IMR-90 (cell line): ENCODE data around the gene FOXC2. TPM values are rescaled to one million over a fixed set of nuclear protein-coding genes. Genes with fewer than 3 reads are reported as not detected.
A peak's percentile ranks its signal among the peaks of the same experiment; 100 is the strongest.

ENCODE experiments used
- ATAC-seq: fragments of 200-7000 bp; cut with Tn5 transposase; 2 replicates; pipeline ENCODE4 v1.9.1; 2020; ENCODE audit warnings: low read depth, mild to moderate bottlenecking, moderate library complexity
- BruUV-seq: library from RNA; stranded (reverse); fragments of 400-500 nt; replicated peaks from 2 replicates; lab custom pipeline; 2021; lab: Mats Ljungman, UMichigan
- CTCF ChIA-PET: fragments of 300-600 bp; formaldehyde crosslinking; extraction: SDS; loops from one replicate; lab custom pipeline; 2021; ENCODE audit warnings: antibody characterized with exemption; lab: Yijun Ruan, JAX
- POLR2A ChIA-PET: fragments of 300-600 bp; sonication (Branson Sonifier 250); formaldehyde crosslinking; loops from one replicate; lab custom pipeline; 2022; ENCODE audit warnings: antibody characterized with exemption; ENCODE audit not compliant: unreplicated experiment; lab: Charles Lee
- DNase-seq: peaks from one replicate; pipeline ENCODE4 v3.0.0; 2013
- H2AFZ ChIP-seq: replicated peaks from 2 replicates; pipeline ENCODE3; 2013; ENCODE audit warnings: low read length, mild to moderate bottlenecking; ENCODE audit not compliant: poor library complexity
- H2AK5ac ChIP-seq: 2 replicates; pipeline ENCODE4 v1.6.1; 2013; ENCODE audit warnings: low read depth, low read length, inconsistent platforms
- H2AK9ac ChIP-seq: replicated peaks from 2 replicates; pipeline ENCODE3; 2013; ENCODE audit warnings: mild to moderate bottlenecking, low read depth, low read length, moderate library complexity; ENCODE audit not compliant: poor library complexity
- H2BK120ac ChIP-seq: 2 replicates; pipeline ENCODE4 v1.6.1; 2013; ENCODE audit warnings: low read depth, low read length, inconsistent platforms
- H2BK15ac ChIP-seq: 3 replicates; pipeline ENCODE4 v1.6.1; 2013; ENCODE audit warnings: low read depth, low read length, inconsistent platforms
- H2BK20ac ChIP-seq: 2 replicates; pipeline ENCODE4 v1.6.1; 2013; ENCODE audit warnings: low read depth, mild to moderate bottlenecking, inconsistent platforms, low read length, moderate library complexity
- H2BK5ac ChIP-seq: 2 replicates; pipeline ENCODE4 v1.6.1; 2013; ENCODE audit warnings: mild to moderate bottlenecking, low read depth, low read length, inconsistent platforms; ENCODE audit not compliant: poor library complexity, severe bottlenecking
- H3K14ac ChIP-seq: replicated peaks from 2 replicates; pipeline ENCODE4 v1.6.1; 2013; ENCODE audit warnings: low read depth, low read length, inconsistent platforms
- H3K18ac ChIP-seq: 2 replicates; pipeline ENCODE4 v1.6.1; 2013; ENCODE audit warnings: low read depth, low read length, control low read depth
- H3K23ac ChIP-seq: 2 replicates; pipeline ENCODE4 v1.6.1; 2013; ENCODE audit warnings: low read depth, low read length, inconsistent platforms
- H3K27ac ChIP-seq: 2 replicates; pipeline ENCODE4 v1.5.1; 2013; ENCODE audit warnings: mild to moderate bottlenecking, control low read depth, low read length; ENCODE audit not compliant: insufficient read depth
- H3K27me3 ChIP-seq: 2 replicates; pipeline ENCODE4 v1.6.1; 2013; ENCODE audit warnings: low read length; ENCODE audit not compliant: control insufficient read depth, insufficient read depth
- H3K36me3 ChIP-seq: 2 replicates; pipeline ENCODE4 v1.6.1; 2013; ENCODE audit warnings: low read length, mixed read lengths; ENCODE audit not compliant: control insufficient read depth, insufficient read depth
- H3K4ac ChIP-seq: 2 replicates; pipeline ENCODE4 v1.6.1; 2013; ENCODE audit warnings: low read depth, low read length, inconsistent platforms
- H3K4me1 ChIP-seq: 2 replicates; pipeline ENCODE4 v1.6.1; 2013; ENCODE audit warnings: low read length, mixed read lengths; ENCODE audit not compliant: control insufficient read depth, insufficient read depth
- H3K4me2 ChIP-seq: 2 replicates; pipeline ENCODE4 v1.6.1; 2013; ENCODE audit warnings: low read depth, mild to moderate bottlenecking, control low read depth, low read length, moderate library complexity
- H3K4me3 ChIP-seq: 2 replicates; pipeline ENCODE4 v1.5.1; 2013; ENCODE audit warnings: low read depth, mild to moderate bottlenecking, control low read depth, low read length, moderate library complexity; ENCODE audit not compliant: insufficient read depth
- H3K56ac ChIP-seq: 2 replicates; pipeline ENCODE4 v1.6.1; 2013; ENCODE audit warnings: low read length, inconsistent platforms; ENCODE audit not compliant: insufficient read depth; ENCODE audit errors: extremely low read depth
- H3K79me1 ChIP-seq, 2 experiments: 2 replicates each; pipeline ENCODE4 v1.6.1; 2013; ENCODE audit warnings: low read length in 2 of 2, inconsistent platforms in 1 of 2, low read depth in 1 of 2
- H3K9ac ChIP-seq: 2 replicates; pipeline ENCODE4 v1.6.1; 2013; ENCODE audit warnings: low read depth, low read length, control low read depth
- H3K9me1 ChIP-seq: 2 replicates; pipeline ENCODE4 v1.6.1; 2013; ENCODE audit warnings: low read length, inconsistent platforms; ENCODE audit not compliant: insufficient read depth
- H3K9me3 ChIP-seq: 2 replicates; pipeline ENCODE4 v1.6.1; 2013; ENCODE audit warnings: low read length; ENCODE audit not compliant: control insufficient read depth, insufficient read depth
- H4K20me1 ChIP-seq: 2 replicates; pipeline ENCODE4 v1.6.1; 2013; ENCODE audit warnings: low read length, inconsistent platforms; ENCODE audit not compliant: insufficient read depth
- H4K5ac ChIP-seq: 2 replicates; pipeline ENCODE4 v1.6.1; 2013; ENCODE audit warnings: mild to moderate bottlenecking, low read depth, low read length, control low read depth
- H4K8ac ChIP-seq, 2 experiments: 2 replicates each; pipeline ENCODE4 v1.6.1; 2013; ENCODE audit warnings: low read depth in 2 of 2, low read length in 2 of 2, control low read depth in 1 of 2, inconsistent platforms in 1 of 2
- H4K91ac ChIP-seq: 2 replicates; pipeline ENCODE4 v1.6.1; 2013; ENCODE audit warnings: low read depth, low read length, inconsistent platforms; ENCODE audit not compliant: insufficient read depth
- BHLHE40 ChIP-seq: fragments of 150-350 bp; IDR thresholded peaks from 2 replicates; pipeline ENCODE4 v1.6.1; 2016; ENCODE audit warnings: mild to moderate bottlenecking, low read depth, low read length
- CHD1 ChIP-seq: IDR thresholded peaks from 2 replicates; pipeline ENCODE4 v1.6.1; 2012; ENCODE audit warnings: low read depth, low read length, improper control_type of control experiment
- FOS ChIP-seq: fragments of 150-350 bp; IDR thresholded peaks from 2 replicates; pipeline ENCODE4 v1.6.1; 2016; ENCODE audit warnings: low read depth, low read length
- RAD21 ChIP-seq: IDR thresholded peaks from 2 replicates; pipeline ENCODE4 v1.6.1; 2012; ENCODE audit warnings: low read length, improper control_type of control experiment
- RFX5 ChIP-seq: IDR thresholded peaks from 2 replicates; pipeline ENCODE4 v1.8.0; 2012; ENCODE audit warnings: low read depth, mild to moderate bottlenecking, low read length, moderate library complexity
- WGBS, 2 experiments: methylation state at CpG; one replicate each; pipeline versions ENCODE4 v1.1.5 to v1.1.7; 2013; ENCODE audit warnings: missing lambda C conversion rate in 2 of 2; ENCODE audit not compliant: insufficient read length in 1 of 2; ENCODE audit errors: extremely low coverage in 2 of 2; 5-methylcytosine and 5-hydroxymethylcytosine counted together
- dilution Hi-C: fragments of 300-500 bp; cut with HindIII; formaldehyde crosslinking; loops from one replicate; pipeline ENCODE4 v1.14.3; 2018; ENCODE audit warnings: low sequenced_read_pairs; ENCODE audit not compliant: unreplicated experiment
- in situ Hi-C: fragments of 300-500 bp; cut with MboI; formaldehyde crosslinking; loops from 3 replicates; pipeline ENCODE4 v1.14.3; 2019; ENCODE audit warnings: low sequenced_read_pairs, inconsistent platforms, mixed read lengths
- intact Hi-C: fragments of 100-400 bp; cut with micrococcal nuclease; formaldehyde crosslinking; loops from 2 replicates; pipeline ENCODE4 v1.10.0; 2022
- polyA plus RNA-seq, 3 experiments: library from polyadenylated mRNA; depleted of rRNA; stranded (reverse); fragments of >200 nt; gene quantifications; 2 replicates each; pipeline ENCODE4 v1.2.3, GENCODE V29; 2012; ENCODE audit warnings: low replicate concordance in 1 of 3
- total RNA-seq: library from RNA; depleted of rRNA; stranded (reverse); fragments of >200 nt; gene quantifications from 2 replicates; pipeline ENCODE4 v1.2.3, GENCODE V29; 2012

Gene FOXC2
- total and polyA plus RNA-seq, 2 of the 4 experiments (the other 2 are of a cell fraction), result 0.90 to 6.4 TPM

DNA sequence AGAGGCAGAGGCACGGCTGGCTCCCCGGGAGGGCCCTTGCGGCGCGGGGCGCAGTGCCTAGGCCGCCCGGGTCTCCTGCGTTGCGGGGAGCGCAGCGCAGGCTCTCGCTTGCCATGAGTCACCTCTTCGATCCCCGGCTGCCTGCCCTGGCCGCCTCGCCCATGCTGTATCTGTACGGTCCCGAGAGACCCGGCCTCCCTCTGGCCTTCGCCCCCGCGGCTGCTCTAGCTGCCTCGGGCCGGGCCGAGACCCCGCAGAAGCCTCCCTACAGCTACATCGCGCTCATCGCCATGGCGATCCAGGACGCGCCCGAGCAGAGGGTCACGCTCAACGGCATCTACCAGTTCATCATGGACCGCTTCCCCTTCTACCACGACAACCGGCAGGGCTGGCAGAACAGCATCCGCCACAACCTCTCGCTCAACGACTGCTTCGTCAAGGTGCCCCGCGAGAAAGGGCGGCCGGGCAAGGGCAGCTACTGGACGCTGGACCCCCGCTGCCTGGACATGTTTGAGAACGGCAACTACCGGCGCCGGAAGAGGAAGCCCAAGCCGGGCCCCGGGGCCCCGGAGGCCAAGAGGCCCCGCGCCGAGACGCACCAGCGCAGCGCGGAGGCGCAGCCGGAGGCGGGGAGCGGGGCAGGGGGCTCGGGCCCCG lies 12.1 kb downstream of the FOXC2 start:
- H3K27me3 ChIP-seq, result no peaks in the 10 kb centered on the region
- H2AFZ ChIP-seq, result peak overlapping the region; percentile 19
- H3K4ac ChIP-seq, result peak overlapping the region; percentile 98
- H3K36me3 ChIP-seq, result no peaks in the 10 kb centered on the region; the same call in 1 of the 2 replicates
- H3K9me3 ChIP-seq, result no peaks in the 10 kb centered on the region
- peak; percentile 19 for ATAC-seq
- H4K20me1 ChIP-seq, result 0 out of 2 replicates have a peak, but pooled peaks cover 4% of the 10 kb centered on the region
- peak overlapping the region; percentile 71 for H3K4me3 ChIP-seq
- peaks cover 16% of the 10 kb centered on the region for H3K9me1 ChIP-seq
- H4K91ac ChIP-seq, result peak overlapping the region; percentile 97
- in situ Hi-C loops (loop anchor here (5.0 kb wide), 1 partner anchor 89 kb away; no protein-coding TSS in a partner anchor), intact Hi-C loops (loop anchor here (2.0 to 5.0 kb wide), 3 partner anchors 32 to 254 kb away; no protein-coding TSS in a partner anchor), dilution Hi-C loops (no loop called here)
- TF ChIP-seq CHD1 (peak; percentile 46; the same call in 1 of the 2 replicates), RFX5 (no peak), RAD21 (peak; percentile 23; the same call in 1 of the 2 replicates), BHLHE40 (no peak), FOS (peak; percentile 23; the same call in 1 of the 2 replicates)
- peak overlapping the region; percentile 95 for H3K9ac ChIP-seq
- peaks cover 13 to 32% of the 10 kb centered on the region in 2 experiments for H3K79me1 ChIP-seq
- H3K4me1 ChIP-seq, result peaks cover 13% of the 10 kb centered on the region
- H2BK20ac ChIP-seq, result peak overlapping the region; percentile 73
- BruUV-seq, result TSS peak; percentile 29
- H2BK5ac ChIP-seq, result peak overlapping the region; percentile 100
- DNase-seq, result peak; percentile 80
- peak overlapping the region; percentile 83 for H4K5ac ChIP-seq
- H3K56ac ChIP-seq, result peak overlapping the region; percentile 78
- peak overlapping the region; percentile 98 for H2AK5ac ChIP-seq
- peak overlapping the region; percentile 99 for H3K27ac ChIP-seq
- peak overlapping the region; percentile 98 for H3K14ac ChIP-seq
- peak overlapping the region; percentile 97 for H2BK120ac ChIP-seq
- CTCF ChIA-PET, result interaction anchor here (1.4 kb wide), 1 partner anchor 483 kb away, joined by 3 read pairs; no protein-coding TSS in a partner anchor
- peak overlapping the region; percentile 80; the same call in 1 of the 3 replicates for H2BK15ac ChIP-seq
- WGBS, 2 experiments, result 0% methylated on average over 30 of the region's 69 CpGs; no CpG with 5 or more reads in 1 of the 2 experiments
- POLR2A ChIA-PET, result interaction anchor here (0.6 to 1.4 kb wide), 6 partner anchors 8 to 822 kb away, joined by 3 to 7 read pairs (median 4); no protein-coding TSS in a partner anchor
- H2AK9ac ChIP-seq, result peak overlapping the region; percentile 97
- peak overlapping the region; percentile 70 for H3K23ac ChIP-seq
- peak overlapping the region; percentile 91 for H3K18ac ChIP-seq
- H3K4me2 ChIP-seq, result peak overlapping the region; percentile 88
- H4K8ac ChIP-seq, result peak overlapping the region; percentile 91 to 94
